H1 (cell line): ENCODE results near the gene SP1. TPM values are rescaled to one million over a fixed set of nuclear protein-coding genes. Genes with fewer than 3 reads are reported as not detected.

Source experiments
- CTCF ChIA-PET: fragments of 300-600 bp; sonication (Branson Sonifier 250); formaldehyde crosslinking; loops from one replicate; lab custom pipeline; 2021; ENCODE audit not compliant: partially characterized antibody; lab: Charles Lee
- POLR2A ChIA-PET: fragments of 300-600 bp; sonication (Branson Sonifier 250); formaldehyde crosslinking; loops from one replicate; lab custom pipeline; 2021; ENCODE audit warnings: inconsistent platforms; ENCODE audit not compliant: partially characterized antibody; lab: Charles Lee
- DNase-seq, 2 experiments: peaks; one replicate each; pipeline versions ENCODE4 v3.0.0 to v3.0.0-alpha.2; 2010 to 2022; ENCODE audit warnings: low spot score in 2 of 2, low read depth in 1 of 2, mixed read lengths in 1 of 2
- FAIRE-seq: peaks from 2 replicates; lab custom pipeline; 2011; peaks lifted over from hg19 to GRCh38; lab: Jason Lieb, UNC
- H2AFZ ChIP-seq: 2 replicates; pipeline ENCODE4 v1.8.1; 2012; ENCODE audit warnings: low read length, inconsistent platforms
- H2AK5ac ChIP-seq: 2 replicates; pipeline ENCODE4 v1.6.1; 2013; ENCODE audit warnings: low read depth, low read length
- H2BK120ac ChIP-seq: replicated peaks from 2 replicates; pipeline ENCODE3; 2013; ENCODE audit warnings: low read depth, low read length, inconsistent platforms
- H2BK12ac ChIP-seq: 2 replicates; pipeline ENCODE4 v1.6.1; 2013; ENCODE audit warnings: low read depth, low read length
- H2BK15ac ChIP-seq: 2 replicates; pipeline ENCODE4 v1.6.1; 2013; ENCODE audit warnings: low read length
- H2BK20ac ChIP-seq: 2 replicates; pipeline ENCODE4 v1.6.1; 2013; ENCODE audit warnings: low read length
- H2BK5ac ChIP-seq: 2 replicates; pipeline ENCODE4 v1.6.1; 2013; ENCODE audit warnings: low read depth, low read length
- H3K14ac ChIP-seq: 2 replicates; pipeline ENCODE4 v1.6.1; 2013; ENCODE audit warnings: inconsistent platforms; ENCODE audit not compliant: insufficient read length
- H3K18ac ChIP-seq: 2 replicates; pipeline ENCODE4 v1.6.1; 2013; ENCODE audit warnings: low read length; ENCODE audit errors: extremely low read depth
- H3K23ac ChIP-seq: 2 replicates; pipeline ENCODE4 v1.6.1; 2013; ENCODE audit warnings: inconsistent platforms; ENCODE audit not compliant: insufficient read length
- H3K23me2 ChIP-seq: 2 replicates; pipeline ENCODE4 v1.6.1; 2013; ENCODE audit warnings: low read depth, low read length
- H3K27ac ChIP-seq: 2 replicates; pipeline ENCODE4 v1.6.1; 2011; ENCODE audit warnings: low read depth, low read length, inconsistent platforms
- H3K27me3 ChIP-seq, 4 experiments: replicated peaks in 1 of 4; 1 replicate in 1 of 4; 2 replicates in 3 of 4; pipeline versions ENCODE4 v1.6.1 to v1.8.1; 2011 to 2013; ENCODE audit warnings: low read length in 3 of 4, mild to moderate bottlenecking in 3 of 4, inconsistent platforms in 2 of 4, mixed read lengths in 2 of 4, moderate library complexity in 1 of 4; ENCODE audit not compliant: control insufficient read depth in 3 of 4, insufficient read depth in 3 of 4; ENCODE audit errors: extremely low read depth in 1 of 4
- H3K36me3 ChIP-seq, 4 experiments: 2 replicates each; pipeline versions ENCODE4 v1.6.1 to v1.8.1; 2011 to 2013; ENCODE audit warnings: mild to moderate bottlenecking in 4 of 4, low read length in 3 of 4, moderate library complexity in 2 of 4, control low read depth in 1 of 4, inconsistent platforms in 1 of 4; ENCODE audit not compliant: insufficient read depth in 4 of 4, control insufficient read depth in 2 of 4
- H3K4ac ChIP-seq: replicated peaks from 2 replicates; pipeline ENCODE3; 2013; ENCODE audit warnings: low read length, low read depth, mixed read lengths, inconsistent platforms; ENCODE audit not compliant: insufficient read length
- H3K4me1 ChIP-seq, 4 experiments: replicated peaks in 1 of 4; 1 replicate in 1 of 4; 2 replicates in 3 of 4; pipeline versions ENCODE4 v1.6.1 to v1.8.1; 2011 to 2013; ENCODE audit warnings: low read length in 3 of 4, inconsistent platforms in 2 of 4, mixed read lengths in 1 of 4; ENCODE audit not compliant: insufficient read depth in 4 of 4, control insufficient read depth in 3 of 4
- H3K4me2 ChIP-seq, 2 experiments: 2 replicates each; pipeline versions ENCODE4 v1.6.1 to v1.8.1; 2011 to 2013; ENCODE audit warnings: low read depth in 2 of 2, low read length in 2 of 2, control low read depth in 1 of 2, inconsistent platforms in 1 of 2, mild to moderate bottlenecking in 1 of 2; ENCODE audit not compliant: insufficient read depth in 1 of 2
- H3K4me3 ChIP-seq, 4 experiments: fragments of 200-600, 300-600 bp in 1 of 4; sonication (generic), shearing (Covaris generic), sonication (Bioruptor Twin) in 1 of 4; 2 replicates each; pipeline versions ENCODE4 v1.5.1 to v1.8.1; 2011 to 2016; ENCODE audit warnings: low read length in 4 of 4, low read depth in 3 of 4, control low read depth in 2 of 4, inconsistent platforms in 2 of 4, mild to moderate bottlenecking in 2 of 4, mixed read lengths in 1 of 4, moderate library complexity in 1 of 4; ENCODE audit not compliant: insufficient read depth in 2 of 4; ENCODE audit errors: extremely low read depth in 1 of 4
- H3K56ac ChIP-seq: replicated peaks from 2 replicates; pipeline ENCODE3; 2013; ENCODE audit warnings: low read depth, mild to moderate bottlenecking, mixed read lengths, low read length, inconsistent platforms; ENCODE audit not compliant: insufficient read length
- H3K79me1 ChIP-seq: 2 replicates; pipeline ENCODE4 v1.6.1; 2013; ENCODE audit warnings: low read depth, low read length, control low read depth
- H3K79me2 ChIP-seq, 2 experiments: 2 replicates each; pipeline versions ENCODE4 v1.6.1 to v1.8.1; 2012 to 2013; ENCODE audit warnings: low read length in 2 of 2, mild to moderate bottlenecking in 2 of 2, inconsistent platforms in 1 of 2; ENCODE audit not compliant: insufficient read depth in 2 of 2, control insufficient read depth in 1 of 2
- H3K9ac ChIP-seq, 4 experiments: replicated peaks in 1 of 4; 1 replicate in 1 of 4; 2 replicates in 3 of 4; pipeline versions ENCODE4 v1.6.1 to v1.8.1; 2011 to 2013; ENCODE audit warnings: low read depth in 3 of 4, low read length in 3 of 4, control low read depth in 2 of 4, mild to moderate bottlenecking in 2 of 4, moderate library complexity in 2 of 4, inconsistent platforms in 1 of 4; ENCODE audit errors: extremely low read depth in 1 of 4
- H3K9me3 ChIP-seq, 2 experiments: 2 replicates each; pipeline versions ENCODE4 v1.6.1 to v1.8.1; 2012 to 2013; ENCODE audit warnings: mild to moderate bottlenecking in 2 of 2, moderate library complexity in 2 of 2, control low read depth in 1 of 2, inconsistent platforms in 1 of 2, low read depth in 1 of 2, low read length in 1 of 2, mixed read lengths in 1 of 2; ENCODE audit not compliant: insufficient read depth in 2 of 2
- H4K20me1 ChIP-seq, 2 experiments: replicated peaks in 1 of 2; 2 replicates each; pipeline versions ENCODE3 to v1.8.1; 2011 to 2013; ENCODE audit warnings: inconsistent platforms in 2 of 2, low read length in 2 of 2, mild to moderate bottlenecking in 1 of 2; ENCODE audit not compliant: insufficient read depth in 2 of 2, control insufficient read depth in 1 of 2
- H4K5ac ChIP-seq: 2 replicates; pipeline ENCODE4 v1.6.1; 2013; ENCODE audit warnings: low read length, low read depth, mixed read lengths, inconsistent platforms; ENCODE audit not compliant: insufficient read length
- H4K8ac ChIP-seq: 2 replicates; pipeline ENCODE4 v1.8.0; 2013; ENCODE audit warnings: mild to moderate bottlenecking, moderate library complexity, low read length, inconsistent platforms; ENCODE audit not compliant: insufficient read depth; ENCODE audit errors: extremely low read depth
- H4K91ac ChIP-seq: replicated peaks from 2 replicates; pipeline ENCODE3; 2013; ENCODE audit warnings: low read length, mixed read lengths, inconsistent platforms; ENCODE audit not compliant: insufficient read length
- CBX8 ChIP-seq: fragments of 300-800, 300-1000 bp; sonication (generic); IDR thresholded peaks from 2 replicates; pipeline ENCODE4 v1.7.1; 2016; ENCODE audit warnings: low read depth, low read length, borderline replicate concordance
- CHD1 ChIP-seq: IDR thresholded peaks from 2 replicates; pipeline ENCODE4 v1.6.1; 2012; ENCODE audit warnings: low read depth, low read length, improper control_type of control experiment
- CREB1 ChIP-seq: IDR thresholded peaks from 2 replicates; pipeline ENCODE4 v1.6.1; 2012; ENCODE audit warnings: inconsistent platforms
- E2F6 ChIP-seq: IDR thresholded peaks from 2 replicates; pipeline ENCODE4 v1.6.1; 2012; ENCODE audit warnings: inconsistent platforms
- GTF2F1 ChIP-seq: IDR thresholded peaks from 2 replicates; pipeline ENCODE4 v1.6.1; 2012; ENCODE audit warnings: low read depth, low read length, improper control_type of control experiment, borderline replicate concordance
- JUN ChIP-seq: IDR thresholded peaks from 2 replicates; pipeline ENCODE4 v1.6.1; 2011; ENCODE audit warnings: low read depth, mild to moderate bottlenecking, improper control_type of control experiment, low read length
- PHF8 ChIP-seq: fragments of 200-600 bp; sonication (generic); conservative IDR thresholded peaks from 2 replicates; pipeline ENCODE4 v1.7.1; 2012; ENCODE audit warnings: low read depth, mild to moderate bottlenecking, inconsistent platforms, low read length, moderate library complexity
- POU5F1 ChIP-seq: IDR thresholded peaks from 2 replicates; pipeline ENCODE4 v1.6.1; 2011; ENCODE audit warnings: low read depth, mild to moderate bottlenecking, low read length, moderate library complexity
- RXRA ChIP-seq: IDR thresholded peaks from 2 replicates; pipeline ENCODE4 v1.6.1; 2011; ENCODE audit warnings: low read depth, mild to moderate bottlenecking, low read length, moderate library complexity; ENCODE audit not compliant: insufficient read depth
- SIRT6 ChIP-seq: IDR thresholded peaks from one replicate; pipeline ENCODE4 v1.7.1; 2012; ENCODE audit warnings: low read length, inconsistent platforms
- SUZ12 ChIP-seq: fragments of 200-600 bp; sonication (generic); IDR thresholded peaks from 2 replicates; pipeline ENCODE4 v1.6.1; 2012; ENCODE audit warnings: mild to moderate bottlenecking, inconsistent platforms, low read length, moderate library complexity, mixed read lengths
- TBP ChIP-seq: IDR thresholded peaks from 2 replicates; pipeline ENCODE4 v1.6.1; 2011; ENCODE audit warnings: low read depth, low read length, improper control_type of control experiment
- WGBS, 2 experiments: shearing (Covaris generic) in 1 of 2; methylation state at CpG; one replicate each; pipeline versions ENCODE4 v1.1.6 to v1.1.7; 2013 to 2015; ENCODE audit warnings: low lambda C conversion rate in 2 of 2, mixed read lengths in 2 of 2, inconsistent platforms in 1 of 2, low coverage in 1 of 2, missing lambda C conversion rate in 1 of 2; ENCODE audit not compliant: insufficient replicate concordance in 2 of 2, insufficient coverage in 1 of 2, insufficient read length in 1 of 2; ENCODE audit errors: extremely low coverage in 1 of 2, missing lambda C conversion rate in 1 of 2; 5-methylcytosine and 5-hydroxymethylcytosine counted together
- polyA plus RNA-seq, 7 experiments: library from polyadenylated mRNA; depleted of rRNA in 3 of 7; stranded (reverse) in 5 of 7; unstranded in 2 of 7; fragments of >200 nt in 5 of 7; fragments of 200-250 nt in 2 of 7; gene quantifications; 1 replicate in 5 of 7; 2 replicates in 1 of 7; 4 replicates in 1 of 7; pipeline versions ENCODE4 v1.2.1 to v1.2.3, GENCODE V29; 2011 to 2013; ENCODE audit warnings: missing spikeins in 2 of 7, mixed read lengths in 2 of 7
- total RNA-seq: library from RNA; stranded (reverse); fragmentation: NEBNext Ultra II Directional; extraction: Animal tissue kit (Norgen Biotek cat#: 25700); gene quantifications from 2 replicates; pipeline ENCODE4 v1.2.1, GENCODE V29; 2021

SP1 gene
- total and polyA plus RNA-seq, 2 of the 8 experiments (the other 6 are each of a cell fraction or from before 2014, with no cell fraction given), result 50.7 to 75.2 TPM

GRCh38 chr12:53430116-53430515, 50.1 kb downstream of the SP1 start:
- FAIRE-seq (no peak), DNase-seq (no peak)
- Histone ChIP-seq H4K8ac (no peak overlapping the region), H3K79me2 (no peaks in the 10 kb centered on the region), H3K23ac (no peak overlapping the region), H3K9ac (no peak overlapping the region), H3K18ac (no peak overlapping the region), H2BK12ac (no peak overlapping the region), H2BK120ac (no peak overlapping the region), H2BK15ac (no peak overlapping the region), H4K91ac (no peak overlapping the region), H3K4ac (no peak overlapping the region), H4K5ac (no peak overlapping the region), H3K4me1 (no peaks in the 10 kb centered on the region), H3K27me3 (no peaks in the 10 kb centered on the region), H2BK20ac (0 out of 2 replicates have a peak overlapping the region, but pooled peaks have one; percentile 7), H3K79me1 (no peaks in the 10 kb centered on the region), H2AFZ (no peak overlapping the region), H3K9me3 (no peaks in the 10 kb centered on the region), H3K4me3 (no peak overlapping the region), H3K36me3 (no peaks in the 10 kb centered on the region), H3K23me2 (no peaks in the 10 kb centered on the region), H3K27ac (no peak overlapping the region), H3K4me2 (no peak overlapping the region), H3K56ac (no peak overlapping the region), H2AK5ac (no peak overlapping the region), H4K20me1 (no peaks in the 10 kb centered on the region), H2BK5ac (no peak overlapping the region; the same call in 1 of the 2 replicates), H3K14ac (no peak overlapping the region)
- 81% methylated on average over 5 of the region's 5 CpGs; no CpG with 5 or more reads in 1 of the 2 experiments for WGBS, 2 experiments
- ChIA-PET CTCF (interaction anchor here (0.7 to 4.9 kb wide), 8 partner anchors 9 to 571 kb away, joined by 3 to 35 read pairs (median 6); no protein-coding TSS in a partner anchor), POLR2A (interaction anchor here (0.9 to 4.2 kb wide), 7 partner anchors 8 to 86 kb away, joined by 3 to 21 read pairs (median 3); partner anchors contain the start of genes PRR13 and SP1)
- TF ChIP-seq E2F6, result no peak
- no peak for TF ChIP-seq PHF8
- TF ChIP-seq TBP, result no peak
- no peak for TF ChIP-seq POU5F1
- no peak for TF ChIP-seq RXRA
- no peak for TF ChIP-seq SIRT6
- no peak for TF ChIP-seq GTF2F1
- no peak for TF ChIP-seq CHD1
- no peak for TF ChIP-seq JUN
- no peak for TF ChIP-seq CREB1
- no peak for TF ChIP-seq CBX8
- TF ChIP-seq SUZ12, result no peak
